Progenitor cell of endocrine pancreas (in vitro differentiated cells): ENCODE results near the gene ATXN1. TPM values are rescaled to one million over a fixed set of nuclear protein-coding genes. Genes with fewer than 3 reads are reported as not detected.

Source experiments
- DNase-seq: peaks from one replicate; pipeline ENCODE4 v3.0.0; 2021; ENCODE audit warnings: low spot score; ENCODE audit not compliant: unreplicated experiment
- H3K27ac Mint-ChIP-seq: 2 replicates; pipeline ENCODE4 v1.8.0; 2021; ENCODE audit warnings: mild to moderate bottlenecking, moderate library complexity, mixed read lengths
- H3K27me3 Mint-ChIP-seq: 2 replicates; pipeline ENCODE4 v1.8.0; 2021; ENCODE audit warnings: mixed read lengths
- H3K36me3 Mint-ChIP-seq: 2 replicates; pipeline ENCODE4 v1.8.0; 2022; ENCODE audit warnings: mixed read lengths; ENCODE audit not compliant: insufficient read depth
- H3K4me1 Mint-ChIP-seq: 2 replicates; pipeline ENCODE4 v1.8.0; 2021; ENCODE audit warnings: low read depth, mixed read lengths
- H3K4me3 Mint-ChIP-seq: 2 replicates; pipeline ENCODE4 v1.8.0; 2021; ENCODE audit warnings: low read depth, mild to moderate bottlenecking, moderate library complexity, mixed read lengths
- H3K9me3 Mint-ChIP-seq: 2 replicates; pipeline ENCODE4 v1.8.0; 2021; ENCODE audit warnings: low read depth, mixed read lengths
- CTCF ChIP-seq: fragments of 200-600 bp; sonication (generic); IDR thresholded peaks from one replicate; pipeline ENCODE4 v1.5.0; 2021; ENCODE audit warnings: antibody characterized with exemption, mild to moderate bottlenecking; ENCODE audit not compliant: unreplicated experiment
- total RNA-seq: library from RNA; stranded (reverse); gene quantifications from 2 replicates; pipeline ENCODE4 v1.2.1, GENCODE V29; 2021

ATXN1 gene
- total RNA-seq, 1 donor from 2014 or later: 35.8 TPM

DNA sequence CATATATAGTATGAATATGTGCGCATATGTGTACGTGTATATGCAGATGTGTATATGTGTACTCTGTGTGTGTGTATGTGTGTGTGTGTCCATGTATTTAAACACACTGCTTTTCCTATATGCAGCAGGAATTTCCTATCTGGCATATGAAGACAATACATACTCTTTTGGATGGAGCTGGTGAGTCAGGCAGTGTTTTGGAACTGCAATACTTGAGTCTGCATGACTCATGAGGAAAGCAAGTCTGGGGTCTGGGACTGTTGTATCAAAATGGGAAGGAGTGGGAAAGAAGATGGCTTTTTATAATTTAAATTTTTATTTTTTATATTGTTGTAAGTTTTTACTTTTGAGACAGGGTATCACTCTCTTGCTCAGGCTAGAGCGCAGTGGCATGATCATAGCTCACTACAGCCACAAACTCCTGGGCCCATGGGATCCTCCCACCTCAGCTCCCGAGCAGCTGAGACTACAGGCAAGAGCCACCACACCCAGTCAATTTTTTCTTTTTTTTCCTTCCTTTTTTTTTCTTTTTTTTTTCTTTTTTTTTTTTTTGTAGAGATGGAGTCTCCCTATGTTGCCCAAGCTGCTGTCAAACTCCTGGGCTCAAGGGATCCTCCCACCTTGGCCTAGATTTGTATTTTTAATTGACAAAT is 72.2 kb downstream of the ATXN1 start:
- no peak for DNase-seq
- Mint-ChIP-seq H3K9me3 (no peaks in the 10 kb centered on the region), H3K36me3 (peaks cover 1% of the 10 kb centered on the region), H3K4me3 (no peak overlapping the region), H3K27me3 (no peaks in the 10 kb centered on the region), H3K27ac (no peak overlapping the region), H3K4me1 (no peaks in the 10 kb centered on the region)
- TF ChIP-seq CTCF: no peak

DNA sequence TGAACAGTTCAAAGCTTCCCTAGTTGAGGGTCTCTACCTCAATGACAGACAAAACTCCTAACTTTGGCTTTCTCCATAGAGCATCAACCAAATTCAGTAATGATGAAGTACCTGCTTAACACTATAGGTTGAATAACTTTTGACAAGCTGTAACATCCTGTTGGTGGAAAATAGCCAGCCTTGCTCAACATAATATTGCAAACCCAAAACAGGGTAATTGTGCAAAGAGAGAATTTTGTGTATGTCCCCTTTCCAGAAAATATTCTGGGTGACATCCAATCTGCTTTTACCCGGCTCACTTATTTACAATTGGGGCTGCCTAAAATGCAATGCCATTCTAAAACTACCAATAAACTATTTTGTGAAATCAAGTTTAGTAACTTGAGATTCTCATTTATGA is 72.8 kb downstream of the ATXN1 start:
- Mint-ChIP-seq H3K4me1 (no peaks in the 10 kb centered on the region), H3K9me3 (no peaks in the 10 kb centered on the region), H3K27ac (no peak overlapping the region), H3K36me3 (no peaks in the 10 kb centered on the region), H3K4me3 (no peak overlapping the region), H3K27me3 (no peaks in the 10 kb centered on the region)
- DNase-seq: no peak
- no peak for TF ChIP-seq CTCF

DNA sequence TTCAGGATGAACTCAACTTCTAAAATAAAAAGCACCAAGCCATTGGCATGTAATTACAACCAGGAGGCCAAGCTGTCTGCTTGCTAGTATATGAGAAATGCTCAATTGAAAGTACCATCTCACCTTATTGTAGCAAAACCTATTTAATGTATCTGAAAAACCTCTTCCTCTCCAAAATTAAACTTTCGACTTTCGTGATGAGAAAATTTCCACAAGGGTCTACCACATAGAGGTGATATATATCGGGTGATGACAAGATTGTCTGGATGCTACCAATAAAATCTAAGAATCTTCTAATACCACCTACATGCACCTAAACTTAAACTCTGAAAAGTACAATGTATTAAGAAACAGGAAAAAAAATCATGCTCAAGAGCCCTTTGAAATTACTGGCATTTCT is 74.2 kb downstream of the ATXN1 start:
- H3K27ac Mint-ChIP-seq: no peak overlapping the region
- no peaks in the 10 kb centered on the region for H3K4me1 Mint-ChIP-seq
- no peaks in the 10 kb centered on the region for H3K9me3 Mint-ChIP-seq
- peaks cover 3% of the 10 kb centered on the region for H3K36me3 Mint-ChIP-seq
- H3K27me3 Mint-ChIP-seq: no peaks in the 10 kb centered on the region
- no peak overlapping the region for H3K4me3 Mint-ChIP-seq
- no peak for DNase-seq
- TF ChIP-seq CTCF: no peak

- Mint-ChIP-seq H3K27me3 (no peaks in the 10 kb centered on the region), H3K4me3 (no peak overlapping the region), H3K36me3 (peaks cover 3% of the 10 kb centered on the region), H3K9me3 (no peaks in the 10 kb centered on the region), H3K27ac (no peak overlapping the region), H3K4me1 (no peaks in the 10 kb centered on the region)
- no peak for TF ChIP-seq CTCF
- DNase-seq: no peak
Measured at GRCh38 chr6:16684896-16685554, 76.2 kb downstream of the ATXN1 start.

DNA sequence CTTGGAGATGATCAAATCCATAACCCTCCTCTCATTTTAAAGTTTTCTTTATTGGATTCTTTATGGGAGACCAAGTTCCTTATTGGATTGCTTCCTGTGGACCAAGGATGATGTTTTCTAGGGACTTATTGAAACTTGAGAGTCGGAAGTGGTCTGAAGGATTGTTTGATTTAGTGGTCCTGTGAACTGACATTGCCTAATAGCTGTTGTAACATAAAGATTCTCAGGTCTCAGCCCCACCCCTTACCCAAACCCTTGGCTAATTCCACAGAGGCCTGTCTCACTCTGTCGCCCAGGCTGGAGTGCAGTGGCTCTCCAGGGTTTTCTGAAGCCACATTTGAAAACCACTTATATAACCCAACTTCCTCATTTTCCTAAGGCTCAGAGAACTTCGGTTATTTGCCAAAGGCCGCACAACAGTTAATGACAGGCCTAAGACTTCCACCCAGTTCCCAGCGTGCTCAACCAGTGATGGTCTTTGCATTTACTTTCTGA is 77.0 kb downstream of the ATXN1 start:
- Mint-ChIP-seq H3K36me3 (peaks cover 3% of the 10 kb centered on the region), H3K4me1 (no peaks in the 10 kb centered on the region), H3K4me3 (no peak overlapping the region), H3K27me3 (no peaks in the 10 kb centered on the region), H3K27ac (no peak overlapping the region), H3K9me3 (no peaks in the 10 kb centered on the region)
- DNase-seq: no peak
- TF ChIP-seq CTCF: no peak
